H1 (cell line): ENCODE data around the gene CHAC1. TPM values are rescaled to one million over a fixed set of nuclear protein-coding genes. Genes with fewer than 3 reads are reported as not detected.

Experiments used
- CTCF ChIA-PET: fragments of 300-600 bp; sonication (Branson Sonifier 250); formaldehyde crosslinking; loops from one replicate; lab custom pipeline; 2021; ENCODE audit not compliant: partially characterized antibody; lab: Charles Lee
- POLR2A ChIA-PET: fragments of 300-600 bp; sonication (Branson Sonifier 250); formaldehyde crosslinking; loops from one replicate; lab custom pipeline; 2021; ENCODE audit warnings: inconsistent platforms; ENCODE audit not compliant: partially characterized antibody; lab: Charles Lee
- DNase-seq, 2 experiments: peaks; one replicate each; pipeline versions ENCODE4 v3.0.0 to v3.0.0-alpha.2; 2010 to 2022; ENCODE audit warnings: low spot score in 2 of 2, low read depth in 1 of 2, mixed read lengths in 1 of 2
- FAIRE-seq: peaks from 2 replicates; lab custom pipeline; 2011; peaks lifted over from hg19 to GRCh38; lab: Jason Lieb, UNC
- H2AFZ ChIP-seq: 2 replicates; pipeline ENCODE4 v1.8.1; 2012; ENCODE audit warnings: low read length, inconsistent platforms
- H2AK5ac ChIP-seq: 2 replicates; pipeline ENCODE4 v1.6.1; 2013; ENCODE audit warnings: low read depth, low read length
- H2BK120ac ChIP-seq: replicated peaks from 2 replicates; pipeline ENCODE3; 2013; ENCODE audit warnings: low read depth, low read length, inconsistent platforms
- H2BK12ac ChIP-seq: 2 replicates; pipeline ENCODE4 v1.6.1; 2013; ENCODE audit warnings: low read depth, low read length
- H2BK15ac ChIP-seq: 2 replicates; pipeline ENCODE4 v1.6.1; 2013; ENCODE audit warnings: low read length
- H2BK20ac ChIP-seq: 2 replicates; pipeline ENCODE4 v1.6.1; 2013; ENCODE audit warnings: low read length
- H2BK5ac ChIP-seq: 2 replicates; pipeline ENCODE4 v1.6.1; 2013; ENCODE audit warnings: low read depth, low read length
- H3K14ac ChIP-seq: 2 replicates; pipeline ENCODE4 v1.6.1; 2013; ENCODE audit warnings: inconsistent platforms; ENCODE audit not compliant: insufficient read length
- H3K18ac ChIP-seq: 2 replicates; pipeline ENCODE4 v1.6.1; 2013; ENCODE audit warnings: low read length; ENCODE audit errors: extremely low read depth
- H3K23ac ChIP-seq: 2 replicates; pipeline ENCODE4 v1.6.1; 2013; ENCODE audit warnings: inconsistent platforms; ENCODE audit not compliant: insufficient read length
- H3K23me2 ChIP-seq: 2 replicates; pipeline ENCODE4 v1.6.1; 2013; ENCODE audit warnings: low read depth, low read length
- H3K27ac ChIP-seq: 2 replicates; pipeline ENCODE4 v1.6.1; 2011; ENCODE audit warnings: low read depth, low read length, inconsistent platforms
- H3K27me3 ChIP-seq, 4 experiments: replicated peaks in 1 of 4; 1 replicate in 1 of 4; 2 replicates in 3 of 4; pipeline versions ENCODE4 v1.6.1 to v1.8.1; 2011 to 2013; ENCODE audit warnings: low read length in 3 of 4, mild to moderate bottlenecking in 3 of 4, inconsistent platforms in 2 of 4, mixed read lengths in 2 of 4, moderate library complexity in 1 of 4; ENCODE audit not compliant: control insufficient read depth in 3 of 4, insufficient read depth in 3 of 4; ENCODE audit errors: extremely low read depth in 1 of 4
- H3K36me3 ChIP-seq, 4 experiments: 2 replicates each; pipeline versions ENCODE4 v1.6.1 to v1.8.1; 2011 to 2013; ENCODE audit warnings: mild to moderate bottlenecking in 4 of 4, low read length in 3 of 4, moderate library complexity in 2 of 4, control low read depth in 1 of 4, inconsistent platforms in 1 of 4; ENCODE audit not compliant: insufficient read depth in 4 of 4, control insufficient read depth in 2 of 4
- H3K4ac ChIP-seq: replicated peaks from 2 replicates; pipeline ENCODE3; 2013; ENCODE audit warnings: low read length, low read depth, mixed read lengths, inconsistent platforms; ENCODE audit not compliant: insufficient read length
- H3K4me1 ChIP-seq, 4 experiments: replicated peaks in 1 of 4; 1 replicate in 1 of 4; 2 replicates in 3 of 4; pipeline versions ENCODE4 v1.6.1 to v1.8.1; 2011 to 2013; ENCODE audit warnings: low read length in 3 of 4, inconsistent platforms in 2 of 4, mixed read lengths in 1 of 4; ENCODE audit not compliant: insufficient read depth in 4 of 4, control insufficient read depth in 3 of 4
- H3K4me2 ChIP-seq, 2 experiments: 2 replicates each; pipeline versions ENCODE4 v1.6.1 to v1.8.1; 2011 to 2013; ENCODE audit warnings: low read depth in 2 of 2, low read length in 2 of 2, control low read depth in 1 of 2, inconsistent platforms in 1 of 2, mild to moderate bottlenecking in 1 of 2; ENCODE audit not compliant: insufficient read depth in 1 of 2
- H3K4me3 ChIP-seq, 4 experiments: fragments of 200-600, 300-600 bp in 1 of 4; sonication (generic), shearing (Covaris generic), sonication (Bioruptor Twin) in 1 of 4; 2 replicates each; pipeline versions ENCODE4 v1.5.1 to v1.8.1; 2011 to 2016; ENCODE audit warnings: low read length in 4 of 4, low read depth in 3 of 4, control low read depth in 2 of 4, inconsistent platforms in 2 of 4, mild to moderate bottlenecking in 2 of 4, mixed read lengths in 1 of 4, moderate library complexity in 1 of 4; ENCODE audit not compliant: insufficient read depth in 2 of 4; ENCODE audit errors: extremely low read depth in 1 of 4
- H3K56ac ChIP-seq: replicated peaks from 2 replicates; pipeline ENCODE3; 2013; ENCODE audit warnings: low read depth, mild to moderate bottlenecking, mixed read lengths, low read length, inconsistent platforms; ENCODE audit not compliant: insufficient read length
- H3K79me1 ChIP-seq: 2 replicates; pipeline ENCODE4 v1.6.1; 2013; ENCODE audit warnings: low read depth, low read length, control low read depth
- H3K79me2 ChIP-seq, 2 experiments: 2 replicates each; pipeline versions ENCODE4 v1.6.1 to v1.8.1; 2012 to 2013; ENCODE audit warnings: low read length in 2 of 2, mild to moderate bottlenecking in 2 of 2, inconsistent platforms in 1 of 2; ENCODE audit not compliant: insufficient read depth in 2 of 2, control insufficient read depth in 1 of 2
- H3K9ac ChIP-seq, 4 experiments: replicated peaks in 1 of 4; 1 replicate in 1 of 4; 2 replicates in 3 of 4; pipeline versions ENCODE4 v1.6.1 to v1.8.1; 2011 to 2013; ENCODE audit warnings: low read depth in 3 of 4, low read length in 3 of 4, control low read depth in 2 of 4, mild to moderate bottlenecking in 2 of 4, moderate library complexity in 2 of 4, inconsistent platforms in 1 of 4; ENCODE audit errors: extremely low read depth in 1 of 4
- H3K9me3 ChIP-seq, 2 experiments: 2 replicates each; pipeline versions ENCODE4 v1.6.1 to v1.8.1; 2012 to 2013; ENCODE audit warnings: mild to moderate bottlenecking in 2 of 2, moderate library complexity in 2 of 2, control low read depth in 1 of 2, inconsistent platforms in 1 of 2, low read depth in 1 of 2, low read length in 1 of 2, mixed read lengths in 1 of 2; ENCODE audit not compliant: insufficient read depth in 2 of 2
- H4K20me1 ChIP-seq, 2 experiments: replicated peaks in 1 of 2; 2 replicates each; pipeline versions ENCODE3 to v1.8.1; 2011 to 2013; ENCODE audit warnings: inconsistent platforms in 2 of 2, low read length in 2 of 2, mild to moderate bottlenecking in 1 of 2; ENCODE audit not compliant: insufficient read depth in 2 of 2, control insufficient read depth in 1 of 2
- H4K5ac ChIP-seq: 2 replicates; pipeline ENCODE4 v1.6.1; 2013; ENCODE audit warnings: low read length, low read depth, mixed read lengths, inconsistent platforms; ENCODE audit not compliant: insufficient read length
- H4K8ac ChIP-seq: 2 replicates; pipeline ENCODE4 v1.8.0; 2013; ENCODE audit warnings: mild to moderate bottlenecking, moderate library complexity, low read length, inconsistent platforms; ENCODE audit not compliant: insufficient read depth; ENCODE audit errors: extremely low read depth
- H4K91ac ChIP-seq: replicated peaks from 2 replicates; pipeline ENCODE3; 2013; ENCODE audit warnings: low read length, mixed read lengths, inconsistent platforms; ENCODE audit not compliant: insufficient read length
- ASH2L ChIP-seq: fragments of 200-600, 300-600 bp; sonication (generic); IDR thresholded peaks from one replicate; pipeline ENCODE4 v1.7.1; 2017; ENCODE audit warnings: low read length
- BACH1 ChIP-seq: IDR thresholded peaks from 2 replicates; pipeline ENCODE4 v1.6.1; 2012; ENCODE audit warnings: low read length, improper control_type of control experiment
- CBX5 ChIP-seq: fragments of 300-800, 300-1000 bp; sonication (generic); IDR thresholded peaks from 2 replicates; pipeline ENCODE4 v1.7.1; 2016; ENCODE audit warnings: antibody characterized with exemption, low read length, low read depth
- CHD2 ChIP-seq: IDR thresholded peaks from 2 replicates; pipeline ENCODE4 v1.6.1; 2012; ENCODE audit warnings: low read length, improper control_type of control experiment
- FOSL1 ChIP-seq: IDR thresholded peaks from 2 replicates; pipeline ENCODE4 v1.6.1; 2011; ENCODE audit warnings: mild to moderate bottlenecking, low read depth, low read length, moderate library complexity; ENCODE audit not compliant: insufficient read depth
- GTF2F1 ChIP-seq: IDR thresholded peaks from 2 replicates; pipeline ENCODE4 v1.6.1; 2012; ENCODE audit warnings: low read depth, low read length, improper control_type of control experiment, borderline replicate concordance
- JUN ChIP-seq: IDR thresholded peaks from 2 replicates; pipeline ENCODE4 v1.6.1; 2011; ENCODE audit warnings: low read depth, mild to moderate bottlenecking, improper control_type of control experiment, low read length
- POLR2A ChIP-seq, 2 experiments: IDR thresholded peaks; 1 replicate in 1 of 2; 2 replicates in 1 of 2; pipeline ENCODE4 v1.6.1; 2011; ENCODE audit warnings: low read depth in 2 of 2, low read length in 2 of 2, mild to moderate bottlenecking in 2 of 2; ENCODE audit errors: control extremely low read depth in 1 of 2
- POLR2AphosphoS5 ChIP-seq: IDR thresholded peaks from 2 replicates; pipeline ENCODE4 v1.6.1; 2011; ENCODE audit warnings: low read depth, low read length
- RNF2 ChIP-seq: fragments of 200-900, 300-1000 bp; sonication (generic); IDR thresholded peaks from 2 replicates; pipeline ENCODE4 v1.7.1; 2016; ENCODE audit warnings: borderline replicate concordance, low read depth, mild to moderate bottlenecking, antibody characterized with exemption, low read length; ENCODE audit not compliant: poor library complexity, severe bottlenecking; ENCODE audit errors: missing control alignments
- SIN3A ChIP-seq, 2 experiments: IDR thresholded peaks in 1 of 2; conservative IDR thresholded peaks in 1 of 2; 2 replicates each; pipeline ENCODE4 v1.6.1; 2011 to 2012; ENCODE audit warnings: low read length in 2 of 2, improper control_type of control experiment in 1 of 2, low read depth in 1 of 2, mild to moderate bottlenecking in 1 of 2
- TEAD4 ChIP-seq: IDR thresholded peaks from 2 replicates; pipeline ENCODE4 v1.6.1; 2012; ENCODE audit warnings: low read depth, low read length, inconsistent platforms, mixed read lengths
- WGBS, 2 experiments: shearing (Covaris generic) in 1 of 2; methylation state at CpG; one replicate each; pipeline versions ENCODE4 v1.1.6 to v1.1.7; 2013 to 2015; ENCODE audit warnings: low lambda C conversion rate in 2 of 2, mixed read lengths in 2 of 2, inconsistent platforms in 1 of 2, low coverage in 1 of 2, missing lambda C conversion rate in 1 of 2; ENCODE audit not compliant: insufficient replicate concordance in 2 of 2, insufficient coverage in 1 of 2, insufficient read length in 1 of 2; ENCODE audit errors: extremely low coverage in 1 of 2, missing lambda C conversion rate in 1 of 2; 5-methylcytosine and 5-hydroxymethylcytosine counted together
- polyA plus RNA-seq, 7 experiments: library from polyadenylated mRNA; depleted of rRNA in 3 of 7; stranded (reverse) in 5 of 7; unstranded in 2 of 7; fragments of >200 nt in 5 of 7; fragments of 200-250 nt in 2 of 7; gene quantifications; 1 replicate in 5 of 7; 2 replicates in 1 of 7; 4 replicates in 1 of 7; pipeline versions ENCODE4 v1.2.1 to v1.2.3, GENCODE V29; 2011 to 2013; ENCODE audit warnings: missing spikeins in 2 of 7, mixed read lengths in 2 of 7
- total RNA-seq: library from RNA; stranded (reverse); fragmentation: NEBNext Ultra II Directional; extraction: Animal tissue kit (Norgen Biotek cat#: 25700); gene quantifications from 2 replicates; pipeline ENCODE4 v1.2.1, GENCODE V29; 2021
- TF ChIP-seq, protein P1 (sequence below): IDR thresholded peaks from 2 replicates; pipeline ENCODE4 v1.6.1; 2011; ENCODE audit warnings: low read length, improper control_type of control experiment

CHAC1 gene
- total and polyA plus RNA-seq, 2 of the 8 experiments (the other 6 are each of a cell fraction or from before 2014, with no cell fraction given) = 34.3 to 159 TPM

DNA sequence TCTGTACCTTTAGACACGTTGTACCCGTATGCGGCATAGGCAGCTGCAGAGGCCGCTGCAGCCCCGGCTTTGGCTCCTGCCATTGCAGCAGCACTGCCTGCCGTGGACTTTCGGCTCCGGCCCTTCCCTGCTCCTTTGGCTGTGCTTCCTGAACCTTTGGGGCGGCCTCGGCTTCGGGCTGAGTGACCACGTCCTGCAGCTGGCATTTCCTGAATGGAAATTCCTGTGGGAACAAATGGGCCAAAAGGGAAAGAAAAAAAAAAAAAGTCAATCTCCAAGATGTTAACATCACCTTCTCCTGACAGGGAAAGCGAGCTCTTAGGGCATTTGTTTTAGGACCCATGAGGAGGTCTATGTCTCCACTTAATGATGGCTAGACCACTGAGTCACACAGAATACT, 29.6 kb downstream of the CHAC1 start:
- Histone ChIP-seq H3K27me3 (no peaks in the 10 kb centered on the region), H3K4ac (no peak overlapping the region), H2AK5ac (no peak overlapping the region), H3K23me2 (no peaks in the 10 kb centered on the region), H3K56ac (no peak overlapping the region), H2BK12ac (no peak overlapping the region), H2BK5ac (no peak overlapping the region), H2AFZ (no peak overlapping the region), H3K4me2 (no peak overlapping the region), H3K9me3 (no peaks in the 10 kb centered on the region), H4K8ac (no peak overlapping the region), H4K20me1 (peaks cover 3 to 4% of the 10 kb centered on the region in 2 experiments), H3K79me2 (no peaks in the 10 kb centered on the region), H4K91ac (no peak overlapping the region), H3K4me1 (no peaks in the 10 kb centered on the region), H3K23ac (no peak overlapping the region), H4K5ac (no peak overlapping the region), H3K4me3 (no peak overlapping the region), H3K18ac (no peak overlapping the region), H3K36me3 (peaks cover 43 to 88% (median 76%) of the 10 kb centered on the region in 4 experiments), H3K79me1 (no peaks in the 10 kb centered on the region; the same call in 1 of the 2 replicates), H2BK15ac (no peak overlapping the region), H3K9ac (no peak overlapping the region), H3K14ac (no peak overlapping the region), H2BK20ac (no peak overlapping the region), H2BK120ac (no peak overlapping the region), H3K27ac (no peak overlapping the region)
- DNase-seq = no peak
- ChIA-PET CTCF (interaction anchor here (1.0 to 3.3 kb wide), 6 partner anchors 12 to 87 kb away, joined by 3 to 14 read pairs (median 6); no protein-coding TSS in a partner anchor), POLR2A (interaction anchor here (0.7 to 1.9 kb wide), 7 partner anchors 7 to 322 kb away, joined by 3 to 4 read pairs (median 3); partner anchors contain the start of gene CHAC1)
- 97% methylated on average over 13 of the region's 13 CpGs; no CpG with 5 or more reads in 1 of the 2 experiments for WGBS, 2 experiments
- no peak for FAIRE-seq
- TF ChIP-seq POLR2A (IDR thresholded peaks at IDR 0.05; ENCODE audit: control extremely low read depth in 1 of 2, low read depth in 2 of 2, low read length in 2 of 2) (no peak), POLR2AphosphoS5 (no peak), GTF2F1 (no peak), SIN3A (conservative IDR thresholded peaks at IDR 0.05 in 1 of 2, IDR thresholded peaks at IDR 0.05 in 1 of 2; ENCODE audit: low read depth in 1 of 2, low read length in 2 of 2) (no peak), BACH1 (no peak), CHD2 (no peak), CBX5 (no peak), RNF2 (no peak), TEAD4 (no peak), ASH2L (no peak), JUN (no peak), FOSL1 (no peak)
- TF ChIP-seq, protein P1, sequence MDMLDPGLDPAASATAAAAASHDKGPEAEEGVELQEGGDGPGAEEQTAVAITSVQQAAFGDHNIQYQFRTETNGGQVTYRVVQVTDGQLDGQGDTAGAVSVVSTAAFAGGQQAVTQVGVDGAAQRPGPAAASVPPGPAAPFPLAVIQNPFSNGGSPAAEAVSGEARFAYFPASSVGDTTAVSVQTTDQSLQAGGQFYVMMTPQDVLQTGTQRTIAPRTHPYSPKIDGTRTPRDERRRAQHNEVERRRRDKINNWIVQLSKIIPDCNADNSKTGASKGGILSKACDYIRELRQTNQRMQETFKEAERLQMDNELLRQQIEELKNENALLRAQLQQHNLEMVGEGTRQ = no peak
